ELR (cell line): ENCODE measurements around the gene TSPO2.

Experiments
- DNase-seq: peaks from one replicate; pipeline ENCODE4 v3.0.0-alpha.2; 2015; ENCODE audit warnings: low read depth

Gene TSPO2

GRCh38 chr6:41051873-41052272 lies 9.6 kb downstream of the TSPO2 start:
- DNase-seq = no peak

- no peak for DNase-seq
These were observed 10.8 kb downstream of the TSPO2 start, which contains the start of gene APOBEC2 for GRCh38 chr6:41053041-41053440. APOBEC2 (plus strand) TSS chr6:41053202; CDS start chr6:41053348, 146 bp downstream.

GRCh38 chr6:41054511-41054910 lies 12.2 kb downstream of the TSPO2 start:
- no peak for DNase-seq

GRCh38 chr6:41055149-41055548 lies 12.9 kb downstream of the TSPO2 start:
- DNase-seq = no peak

- DNase-seq = no peak
These were observed 14.7 kb downstream of the TSPO2 start for GRCh38 chr6:41056768-41057490.

GRCh38 chr6:41058783-41059181 lies 16.5 kb downstream of the TSPO2 start:
- no peak for DNase-seq

- peak; percentile 62 for DNase-seq
These were observed 17.3 kb downstream of the TSPO2 start for GRCh38 chr6:41059556-41059955.

- no peak for DNase-seq
These were observed 19.0 kb downstream of the TSPO2 start for GRCh38 chr6:41061196-41061726.

- no peak for DNase-seq
These were observed 19.8 kb downstream of the TSPO2 start for GRCh38 chr6:41062056-41062455.

- no peak for DNase-seq
These were observed 21.6 kb downstream of the TSPO2 start for GRCh38 chr6:41063884-41064285.

GRCh38 chr6:41064841-41065240 lies 22.6 kb downstream of the TSPO2 start:
- no peak for DNase-seq

- DNase-seq = no peak
These were observed 23.3 kb downstream of the TSPO2 start for GRCh38 chr6:41065550-41066026.

GRCh38 chr6:41066867-41067304 lies 24.6 kb downstream of the TSPO2 start:
- peak; percentile 81 for DNase-seq

- no peak for DNase-seq
These were observed 29.2 kb downstream of the TSPO2 start for GRCh38 chr6:41071501-41071922.

GRCh38 chr6:41071923-41072835 lies 29.9 kb downstream of the TSPO2 start, which contains the start of gene OARD1:
OARD1 (minus strand) TSS chr6:41072356; CDS start chr6:41071634, 722 bp downstream.
- peak; percentile 99 for DNase-seq

- DNase-seq = no peak
These were observed 30.6 kb downstream of the TSPO2 start, which contains the start of gene NFYA for GRCh38 chr6:41072836-41073202. NFYA (plus strand) TSS chr6:41072974; CDS start chr6:41079090, 6,116 bp downstream.

- DNase-seq = peak; percentile 88
These were observed 31.1 kb downstream of the TSPO2 start for GRCh38 chr6:41073203-41073967.

- DNase-seq = peak; percentile 46
These were observed 31.9 kb downstream of the TSPO2 start for GRCh38 chr6:41073968-41074691.

- DNase-seq = peak; percentile 12
These were observed 32.6 kb downstream of the TSPO2 start for GRCh38 chr6:41074692-41075436.
